Left lung (tissue), 10 donors: ENCODE results near the gene ZBTB48. TPM values are rescaled to one million over a fixed set of nuclear protein-coding genes. Genes with fewer than 3 reads are reported as not detected.

Source experiments
- ATAC-seq: fragments of 200-7000 bp; cut with Tn5 transposase; one replicate; pipeline ENCODE4 v1.9.1; 2020; ENCODE audit warnings: moderate library complexity
- DNase-seq, 4 donors: peaks; one replicate each; pipeline ENCODE4 v3.0.0-alpha.2; 2013 to 2020
- H3K27ac ChIP-seq, 2 donors: fragments of 200-600 bp; sonication (generic) in 1 of 2; one replicate each; pipeline versions ENCODE4 v1.5.0 to v1.8.0; 2020 to 2021
- H3K27me3 ChIP-seq, 2 donors: fragments of 200-600 bp; sonication (generic) in 1 of 2; one replicate each; pipeline versions ENCODE4 v1.5.0 to v1.8.0; 2020 to 2021
- H3K36me3 ChIP-seq, 2 donors: fragments of 200-600 bp; sonication (generic) in 1 of 2; one replicate each; pipeline versions ENCODE4 v1.5.0 to v1.8.0; 2020 to 2021
- H3K4me1 ChIP-seq, 2 donors: fragments of 200-600 bp; one replicate each; pipeline ENCODE4 v1.8.0; 2021
- H3K4me3 ChIP-seq, 2 donors: fragments of 200-600 bp; sonication (generic) in 1 of 2; one replicate each; pipeline versions ENCODE4 v1.5.0 to v1.8.0; 2020 to 2021; ENCODE audit warnings: mild to moderate bottlenecking in 1 of 2
- H3K9me3 ChIP-seq, 2 donors: fragments of 200-600 bp; sonication (generic) in 1 of 2; one replicate each; pipeline versions ENCODE4 v1.5.0 to v1.8.0; 2020 to 2021
- intact Hi-C, 2 donors: fragments of 100-400 bp; cut with DNase I; formaldehyde crosslinking; loops; one replicate each; pipeline versions ENCODE4 v1.11.2 to v1.14.2; 2022
- polyA plus RNA-seq, 6 donors: library from polyadenylated mRNA; unstranded; fragments of 120-200 nt; gene quantifications; one replicate each; pipeline ENCODE4 v1.2.1, GENCODE V29; 2013; ENCODE audit not compliant: insufficient read length in 6 of 6
- total RNA-seq, 2 donors: library from RNA; stranded (reverse); fragmentation: NEBNext Ultra II Directional; extraction: Animal tissue kit (Norgen Biotek cat#: 25700); gene quantifications; one replicate each; pipeline ENCODE4 v1.2.1, GENCODE V29; 2021
- TF ChIP-seq, protein P1 (sequence below), 2 donors: fragments of 200-600 bp; sonication (generic) in 1 of 2; IDR thresholded peaks; one replicate each; pipeline versions ENCODE4 v1.5.0 to v1.8.0; 2021; ENCODE audit warnings: antibody characterized with exemption in 2 of 2
- donor health status: DM: no; HTN: yes; CAD: no.
- donor health status: DM: no; HTN: no; CAD: no.

ZBTB48 gene
- total and polyA plus RNA-seq, 8 donors: 24.7 to 41.6 (median 33.5) TPM

DNA sequence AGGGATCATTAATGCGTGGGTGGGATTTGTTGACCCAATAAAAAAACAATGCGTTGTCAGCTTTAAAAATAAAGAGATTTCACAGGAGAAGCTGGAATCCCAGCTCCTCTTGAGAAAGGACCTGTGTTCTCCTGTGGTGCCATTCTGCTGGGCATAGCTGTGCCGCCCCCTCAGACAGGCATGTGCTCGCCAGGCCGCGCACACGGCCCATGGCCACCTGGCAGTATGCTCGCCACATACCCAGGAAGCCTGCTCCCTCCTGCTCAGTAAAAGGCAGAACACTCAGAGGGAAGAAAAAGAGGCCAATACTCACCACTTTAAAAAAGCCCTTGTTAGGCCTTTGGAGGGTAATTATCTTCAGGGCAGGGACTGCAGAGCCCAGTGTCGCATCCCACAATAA lies 58.0 kb downstream of the ZBTB48 start:
- Histone ChIP-seq H3K27me3 (no peaks in the 10 kb centered on the region), H3K36me3 (peaks cover 3 to 97% of the 10 kb centered on the region in 2 donors), H3K4me3 (no peak overlapping the region), H3K4me1 (no peaks in the 10 kb centered on the region), H3K9me3 (no peaks in the 10 kb centered on the region), H3K27ac (no peak overlapping the region)
- intact Hi-C loops: loop anchor here in 1 of 2 donors (10.0 kb wide), 1 partner anchor 153 kb away; no protein-coding TSS in a partner anchor
- TF ChIP-seq, protein P1, sequence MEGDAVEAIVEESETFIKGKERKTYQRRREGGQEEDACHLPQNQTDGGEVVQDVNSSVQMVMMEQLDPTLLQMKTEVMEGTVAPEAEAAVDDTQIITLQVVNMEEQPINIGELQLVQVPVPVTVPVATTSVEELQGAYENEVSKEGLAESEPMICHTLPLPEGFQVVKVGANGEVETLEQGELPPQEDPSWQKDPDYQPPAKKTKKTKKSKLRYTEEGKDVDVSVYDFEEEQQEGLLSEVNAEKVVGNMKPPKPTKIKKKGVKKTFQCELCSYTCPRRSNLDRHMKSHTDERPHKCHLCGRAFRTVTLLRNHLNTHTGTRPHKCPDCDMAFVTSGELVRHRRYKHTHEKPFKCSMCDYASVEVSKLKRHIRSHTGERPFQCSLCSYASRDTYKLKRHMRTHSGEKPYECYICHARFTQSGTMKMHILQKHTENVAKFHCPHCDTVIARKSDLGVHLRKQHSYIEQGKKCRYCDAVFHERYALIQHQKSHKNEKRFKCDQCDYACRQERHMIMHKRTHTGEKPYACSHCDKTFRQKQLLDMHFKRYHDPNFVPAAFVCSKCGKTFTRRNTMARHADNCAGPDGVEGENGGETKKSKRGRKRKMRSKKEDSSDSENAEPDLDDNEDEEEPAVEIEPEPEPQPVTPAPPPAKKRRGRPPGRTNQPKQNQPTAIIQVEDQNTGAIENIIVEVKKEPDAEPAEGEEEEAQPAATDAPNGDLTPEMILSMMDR (IDR thresholded peaks at IDR 0.05): no peak
- DNase-seq (no peak), ATAC-seq (no peak)

DNA sequence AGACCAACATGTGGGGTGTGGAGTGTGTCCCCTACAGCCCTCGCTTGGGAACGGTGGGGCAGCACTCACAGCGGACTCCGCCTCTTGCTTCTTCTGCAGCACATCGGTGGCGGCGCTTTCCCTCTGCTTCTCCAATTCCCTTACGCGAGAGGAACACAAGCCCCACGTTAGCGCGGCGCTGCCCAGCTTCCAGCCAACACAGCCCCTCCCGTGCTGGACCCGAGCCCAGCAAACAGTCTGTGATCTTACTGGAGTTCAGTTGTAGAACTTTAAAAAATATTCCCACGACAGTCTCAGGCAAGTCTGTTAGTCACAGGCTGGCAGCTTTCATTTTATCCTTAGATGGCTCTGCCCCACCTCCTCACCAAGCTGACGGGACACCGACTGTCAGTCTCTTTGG lies 58.4 kb downstream of the ZBTB48 start:
- Histone ChIP-seq H3K4me1 (no peaks in the 10 kb centered on the region), H3K27me3 (no peaks in the 10 kb centered on the region), H3K4me3 (no peak overlapping the region), H3K36me3 (peaks cover 3 to 94% of the 10 kb centered on the region in 2 donors), H3K9me3 (no peaks in the 10 kb centered on the region), H3K27ac (peak overlapping the region in 1 of 2 donors; percentile 26)
- DNase-seq (peak; percentile 24 to 80 (median 65)), ATAC-seq (peak; percentile 12)
- intact Hi-C loops: loop anchor here in 1 of 2 donors (10.0 kb wide), 1 partner anchor 153 kb away; no protein-coding TSS in a partner anchor
- TF ChIP-seq, protein P1 (IDR thresholded peaks at IDR 0.05): no peak

Other genes with a start within 250 kb of the ZBTB48 start
- gene ACOT7, start 186.2 kb upstream of the ZBTB48 start, total RNA-seq: 10 to 100 TPM; 28.8 to 30.1 TPM
- gene ACOT7, start 186.2 kb upstream of the ZBTB48 start, polyA plus RNA-seq: 10 to 100 TPM; 13.1 to 16.8 (median 14.6) TPM
- gene HES2, start 160.1 kb upstream of the ZBTB48 start, total RNA-seq: 1 to 10 TPM; 1.6 to 6.6 TPM
- gene HES2, start 160.1 kb upstream of the ZBTB48 start, polyA plus RNA-seq: under 1 TPM; 0.06 to 0.35 (median 0.16) TPM
- gene ESPN, start 155.2 kb upstream of the ZBTB48 start, total RNA-seq: 1 to 10 TPM; 1.2 to 3.7 TPM
- gene ESPN, start 155.2 kb upstream of the ZBTB48 start, polyA plus RNA-seq: 1 to 10 TPM; 1.7 to 3.1 (median 2.2) TPM
- 1 to 10 TPM; 5.6 to 8.4 TPM for gene TNFRSF25, start 113.8 kb upstream of the ZBTB48 start, total RNA-seq
- 10 to 100 TPM; 20.1 to 34.8 (median 26.4) TPM for gene TNFRSF25, start 113.8 kb upstream of the ZBTB48 start, polyA plus RNA-seq
- gene PLEKHG5, start 88.3 kb upstream of the ZBTB48 start, total RNA-seq: 10 to 100 TPM in 1 of 2 donors, 1 to 10 TPM in 1; 6.3 to 10.7 TPM
- 10 to 100 TPM; 22.8 to 35.7 (median 29.7) TPM for gene PLEKHG5, start 88.3 kb upstream of the ZBTB48 start, polyA plus RNA-seq
- 10 to 100 TPM; 24.4 to 30.8 TPM for gene NOL9, start 25.5 kb upstream of the ZBTB48 start, total RNA-seq
- gene NOL9, start 25.5 kb upstream of the ZBTB48 start, polyA plus RNA-seq: 10 to 100 TPM; 19.1 to 25.7 (median 23.7) TPM
- not detected for gene TAS1R1, start 24.7 kb upstream of the ZBTB48 start, total RNA-seq
- gene TAS1R1, start 24.7 kb upstream of the ZBTB48 start, polyA plus RNA-seq: under 1 TPM; 0.07 to 0.21 (median 0.18) TPM
- gene KLHL21, start 22.9 kb downstream of the ZBTB48 start, total RNA-seq: 10 to 100 TPM; 20.6 to 29.2 TPM
- gene KLHL21, start 22.9 kb downstream of the ZBTB48 start, polyA plus RNA-seq: 10 to 100 TPM; 11.0 to 15.9 (median 13.6) TPM
- 10 to 100 TPM; 11.1 to 12.2 TPM for gene PHF13, start 33.7 kb downstream of the ZBTB48 start, total RNA-seq
- gene PHF13, start 33.7 kb downstream of the ZBTB48 start, polyA plus RNA-seq: 10 to 100 TPM; 17.6 to 24.8 (median 19.9) TPM
- 10 to 100 TPM; 14.5 to 16.5 TPM for gene THAP3, start 44.9 kb downstream of the ZBTB48 start, total RNA-seq
- 10 to 100 TPM; 15.5 to 20.5 (median 17.9) TPM for gene THAP3, start 44.9 kb downstream of the ZBTB48 start, polyA plus RNA-seq
- gene DNAJC11, start 121.8 kb downstream of the ZBTB48 start, total RNA-seq: 10 to 100 TPM; 33.5 to 37.7 TPM
- gene DNAJC11, start 121.8 kb downstream of the ZBTB48 start, polyA plus RNA-seq: 10 to 100 TPM; 46.4 to 52.0 (median 47.2) TPM
- gene CAMTA1, start 205.5 kb downstream of the ZBTB48 start, total RNA-seq: 10 to 100 TPM; 56.9 to 69.1 TPM
- gene CAMTA1, start 205.5 kb downstream of the ZBTB48 start, polyA plus RNA-seq: 10 to 100 TPM; 42.7 to 54.5 (median 47.2) TPM